Spleen (tissue), 11 donors: ENCODE results near the gene XYLT1. TPM values are rescaled to one million over a fixed set of nuclear protein-coding genes. Genes with fewer than 3 reads are reported as not detected.

Source experiments
- DNase-seq: peaks from one replicate; pipeline ENCODE4 v3.0.0-alpha.2; 2020
- H3K27ac ChIP-seq, 8 donors: fragments of 200-600 bp; sonication (generic) in 7 of 8; 1 replicate in 4 of 8; 2 replicates in 4 of 8; pipeline versions ENCODE4 v1.5.0 to v1.8.0; 2016 to 2021; ENCODE audit warnings: inconsistent platforms in 4 of 8, mild to moderate bottlenecking in 4 of 8, moderate library complexity in 1 of 8
- H3K27me3 ChIP-seq, 7 donors: fragments of 200-600 bp; sonication (generic) in 6 of 7; replicated peaks in 1 of 7; 1 replicate in 4 of 7; 2 replicates in 3 of 7; pipeline versions ENCODE4 v1.5.0 to v1.8.0; 2016 to 2021; ENCODE audit warnings: inconsistent platforms in 3 of 7, mild to moderate bottlenecking in 1 of 7
- H3K36me3 ChIP-seq, 6 donors: fragments of 200-600 bp; sonication (generic) in 5 of 6; 1 replicate in 4 of 6; 2 replicates in 2 of 6; pipeline versions ENCODE4 v1.5.0 to v1.8.0; 2016 to 2021; ENCODE audit warnings: inconsistent platforms in 2 of 6
- H3K4me1 ChIP-seq, 6 donors: fragments of 200-600 bp; sonication (generic) in 5 of 6; 1 replicate in 3 of 6; 2 replicates in 3 of 6; pipeline versions ENCODE4 v1.5.0 to v1.8.0; 2016 to 2021; ENCODE audit warnings: inconsistent platforms in 3 of 6
- H3K4me3 ChIP-seq, 8 donors: fragments of 200-600 bp; sonication (generic) in 7 of 8; 1 replicate in 4 of 8; 2 replicates in 4 of 8; pipeline versions ENCODE4 v1.5.0 to v1.8.0; 2016 to 2021; ENCODE audit warnings: inconsistent platforms in 4 of 8, mild to moderate bottlenecking in 4 of 8, moderate library complexity in 2 of 8
- H3K9me3 ChIP-seq, 8 donors: fragments of 200-600 bp; sonication (generic) in 7 of 8; 1 replicate in 4 of 8; 2 replicates in 4 of 8; pipeline versions ENCODE4 v1.5.0 to v1.8.0; 2016 to 2021; ENCODE audit warnings: inconsistent platforms in 4 of 8
- CTCF ChIP-seq, 11 experiments: fragments of 200-600 bp in 7 of 11; fragments of 450-650 bp in 4 of 11; sonication (generic) in 4 of 11; IDR thresholded peaks in 8 of 11; conservative IDR thresholded peaks in 3 of 11; 1 replicate in 7 of 11; 2 replicates in 4 of 11; pipeline versions ENCODE4 v1.4.0 to v1.8.0; 2016 to 2021; ENCODE audit warnings: antibody characterized with exemption in 11 of 11, inconsistent platforms in 4 of 11, mild to moderate bottlenecking in 1 of 11
- POLR2A ChIP-seq, 3 donors: fragments of 450-650 bp; IDR thresholded peaks; one replicate each; pipeline ENCODE4 v1.5.1; 2017; ENCODE audit warnings: antibody characterized with exemption in 3 of 3, mild to moderate bottlenecking in 1 of 3
- POLR2AphosphoS5 ChIP-seq, 3 donors: sonication (generic); formaldehyde crosslinking; IDR thresholded peaks; one replicate each; pipeline ENCODE4 v1.5.1; 2017; ENCODE audit warnings: antibody characterized with exemption in 3 of 3
- WGBS, 5 donors: extraction: QIAGEN DNeasy Blood & Tissue Kit in 3 of 5; methylation state at CpG; one replicate each; pipeline versions ENCODE4 v1.1.5 to v1.1.7; 2013 to 2018; 5-methylcytosine and 5-hydroxymethylcytosine counted together
- intact Hi-C: fragments of 100-400 bp; cut with DNase I; formaldehyde crosslinking; loops from one replicate; pipeline ENCODE4 v1.15.0; 2023; ENCODE audit warnings: low total_unique reads
- polyA plus RNA-seq, 3 donors: library from polyadenylated mRNA; stranded (reverse); fragments of 200-250 nt; gene quantifications; one replicate each; pipeline ENCODE4 v1.2.1, GENCODE V29; 2013
- total RNA-seq, 7 donors: library from RNA; depleted of rRNA in 3 of 7; stranded (reverse); fragments of >200 nt in 3 of 7; fragmentation: NEBNext Ultra II Directional in 4 of 7; extraction: Animal tissue kit (Norgen Biotek cat#: 25700) in 4 of 7; gene quantifications; one replicate each; pipeline versions ENCODE4 v1.1.0 to v1.2.1, GENCODE V29; 2016 to 2021
- donor health status: healthy with polysubstance abuse.
- donor health status: DM: no; HTN: no; CAD: no; lungs with moderate emphysema.
- donor health status: DM: no; HTN: no; CAD: no.
- donor health status: Bipolar disorder and iron deficiency.
- donor health status: healthy.
- donor health status: DM: no; HTN: no; CAD: no.
- donor health status: DM: yes; HTN: yes; CAD: no.

XYLT1 gene
- total and polyA plus RNA-seq, 10 donors = 2.1 to 40.7 (median 23.5) TPM

GRCh38 chr16:17424771-17425170 lies 46.0 kb downstream of the XYLT1 start:
- intact Hi-C loops = no loop called here
- no peak for DNase-seq
- Histone ChIP-seq H3K27me3 (no peaks in the 10 kb centered on the region), H3K27ac (no peak overlapping the region), H3K4me3 (no peak overlapping the region), H3K4me1 (no peaks in the 10 kb centered on the region), H3K36me3 (no peaks in the 10 kb centered on the region), H3K9me3 (no peaks in the 10 kb centered on the region)
- WGBS, 5 donors = 88 to 96% (median 88%) methylated on average over 5 of the region's 5 CpGs
- TF ChIP-seq POLR2AphosphoS5 (IDR thresholded peaks at IDR 0.05) = no peak

- intact Hi-C loops = no loop called here
- H3K4me3 ChIP-seq = no peak overlapping the region
- H3K9me3 ChIP-seq = no peaks in the 10 kb centered on the region
- H3K4me1 ChIP-seq = peaks cover 0 to 2% (median 0%) of the 10 kb centered on the region in 6 donors
- TF ChIP-seq POLR2AphosphoS5 (IDR thresholded peaks at IDR 0.05) (no peak), POLR2A (IDR thresholded peaks at IDR 0.05) (no peak), CTCF (IDR thresholded peaks at IDR 0.05 in 8 of 11, conservative IDR thresholded peaks at IDR 0.05 in 3 of 11) (no peak)
- no peaks in the 10 kb centered on the region for H3K27me3 ChIP-seq
- no peak overlapping the region for H3K27ac ChIP-seq
- DNase-seq = no peak
- no peaks in the 10 kb centered on the region for H3K36me3 ChIP-seq
- 78 to 95% (median 83%) methylated on average over 6 of the region's 6 CpGs for WGBS, 5 donors
These were observed 47.5 kb downstream of the XYLT1 start for GRCh38 chr16:17423221-17423620.

- intact Hi-C loops = no loop called here
- DNase-seq = no peak
These were observed 49.9 kb downstream of the XYLT1 start for GRCh38 chr16:17420816-17421215.

GRCh38 chr16:17419266-17419665 lies 51.5 kb downstream of the XYLT1 start:
- intact Hi-C loops = no loop called here

More at GRCh38 chr16:17420816-17421215, 49.9 kb downstream of the XYLT1 start:
- Histone ChIP-seq H3K27ac (no peak overlapping the region), H3K9me3 (no peaks in the 10 kb centered on the region), H3K27me3 (no peaks in the 10 kb centered on the region), H3K4me3 (no peak overlapping the region), H3K4me1 (peaks cover 13 to 26% (median 20%) of the 10 kb centered on the region in 6 donors), H3K36me3 (no peaks in the 10 kb centered on the region)
- TF ChIP-seq POLR2A (IDR thresholded peaks at IDR 0.05) = no peak
- TF ChIP-seq CTCF (IDR thresholded peaks at IDR 0.05 in 8 of 11, conservative IDR thresholded peaks at IDR 0.05 in 3 of 11) = no peak
- TF ChIP-seq POLR2AphosphoS5 (IDR thresholded peaks at IDR 0.05) = no peak
- WGBS, 5 donors = 81 to 97% (median 95%) methylated on average over 4 of the region's 4 CpGs

More at GRCh38 chr16:17419266-17419665, 51.5 kb downstream of the XYLT1 start:
- Histone ChIP-seq H3K27me3 (no peaks in the 10 kb centered on the region), H3K36me3 (no peaks in the 10 kb centered on the region), H3K9me3 (no peaks in the 10 kb centered on the region), H3K4me3 (no peak overlapping the region), H3K4me1 (peaks cover 22 to 42% (median 35%) of the 10 kb centered on the region in 6 donors), H3K27ac (no peak overlapping the region)
- TF ChIP-seq POLR2AphosphoS5 (IDR thresholded peaks at IDR 0.05) (no peak), POLR2A (IDR thresholded peaks at IDR 0.05) (no peak), CTCF (IDR thresholded peaks at IDR 0.05 in 8 of 11, conservative IDR thresholded peaks at IDR 0.05 in 3 of 11) (no peak)
- DNase-seq = no peak
- WGBS, 5 donors = 91 to 98% (median 93%) methylated on average over 4 of the region's 4 CpGs
